CD4-positive, CD25-positive, alpha-beta regulatory T cell (primary cell): ENCODE results near the gene NACC1. TPM values are rescaled to one million over a fixed set of nuclear protein-coding genes. Genes with fewer than 3 reads are reported as not detected.
A peak's percentile ranks its signal among the peaks of the same experiment; 100 is the strongest.

Experiments used
- ATAC-seq, 2 donors: fragments of 150-1000 bp; cut with Tn5 transposase; one replicate each; pipeline ENCODE4 v1.10.0; 2021; ENCODE audit warnings: low read depth in 2 of 2, moderate number of reproducible peaks in 2 of 2, moderate library complexity in 1 of 2
- DNase-seq, 3 donors: peaks; one replicate each; pipeline versions ENCODE4 v3.0.0 to v3.0.0-alpha.2; 2012 to 2022; ENCODE audit warnings: mixed read lengths in 1 of 3
- H3K27ac ChIP-seq: one replicate; pipeline ENCODE4 v1.7.0; 2013; ENCODE audit warnings: mild to moderate bottlenecking, low read length; ENCODE audit not compliant: insufficient read depth, poor library complexity, severe bottlenecking
- H3K27me3 ChIP-seq: one replicate; pipeline ENCODE4 v1.7.0; 2013; ENCODE audit warnings: low read length; ENCODE audit not compliant: control insufficient read depth, insufficient read depth
- H3K36me3 ChIP-seq: one replicate; pipeline ENCODE4 v1.7.0; 2013; ENCODE audit warnings: mild to moderate bottlenecking, low read length, moderate library complexity; ENCODE audit not compliant: control insufficient read depth, insufficient read depth
- H3K4me1 ChIP-seq: 2 replicates; pipeline ENCODE4 v1.7.0; 2013; ENCODE audit warnings: mild to moderate bottlenecking, low read length; ENCODE audit not compliant: insufficient read depth, control insufficient read depth, poor library complexity, severe bottlenecking
- H3K4me3 ChIP-seq: one replicate; pipeline ENCODE4 v1.7.0; 2013; ENCODE audit warnings: low read depth, mild to moderate bottlenecking, low read length, moderate library complexity
- H3K9me3 ChIP-seq, 2 experiments: 1 replicate in 1 of 2; 2 replicates in 1 of 2; pipeline ENCODE4 v1.7.0; 2013; ENCODE audit warnings: low read length in 2 of 2, mild to moderate bottlenecking in 1 of 2, moderate library complexity in 1 of 2; ENCODE audit not compliant: control insufficient read depth in 2 of 2
- H3K27ac Mint-ChIP-seq, 3 donors: one replicate each; pipeline ENCODE4 v1.8.0; 2020 to 2022; ENCODE audit warnings: mild to moderate bottlenecking in 3 of 3, mixed read lengths in 3 of 3, moderate library complexity in 2 of 3
- H3K27me3 Mint-ChIP-seq: one replicate; pipeline ENCODE4 v1.8.0; 2022; ENCODE audit warnings: mild to moderate bottlenecking, mixed read lengths
- H3K36me3 Mint-ChIP-seq: one replicate; pipeline ENCODE4 v1.8.0; 2020; ENCODE audit warnings: mixed read lengths
- H3K4me1 Mint-ChIP-seq, 4 donors: one replicate each; pipeline ENCODE4 v1.8.0; 2020 to 2022; ENCODE audit warnings: mixed read lengths in 4 of 4, mild to moderate bottlenecking in 1 of 4
- H3K4me3 Mint-ChIP-seq, 4 donors: one replicate each; pipeline ENCODE4 v1.8.0; 2020 to 2022; ENCODE audit warnings: mild to moderate bottlenecking in 4 of 4, mixed read lengths in 4 of 4, moderate library complexity in 3 of 4
- H3K9me3 Mint-ChIP-seq, 7 donors: one replicate each; pipeline ENCODE4 v1.8.0; 2020 to 2022; ENCODE audit warnings: mixed read lengths in 7 of 7, mild to moderate bottlenecking in 3 of 7, moderate library complexity in 2 of 7
- polyA plus RNA-seq, 4 donors: library from polyadenylated mRNA; unstranded; fragments of 300-500 nt; fragmentation: Illumina TruSeq; gene quantifications; one replicate each; pipeline ENCODE4 v1.2.3, GENCODE V29; 2021
- total RNA-seq: library from RNA; stranded (reverse); gene quantifications from one replicate; pipeline ENCODE4 v1.2.3, GENCODE V29; 2022

The NACC1 gene
- total and polyA plus RNA-seq, 5 donors from 2014 or later = 0.71 to 25.4 (median 1.4) TPM

DNA sequence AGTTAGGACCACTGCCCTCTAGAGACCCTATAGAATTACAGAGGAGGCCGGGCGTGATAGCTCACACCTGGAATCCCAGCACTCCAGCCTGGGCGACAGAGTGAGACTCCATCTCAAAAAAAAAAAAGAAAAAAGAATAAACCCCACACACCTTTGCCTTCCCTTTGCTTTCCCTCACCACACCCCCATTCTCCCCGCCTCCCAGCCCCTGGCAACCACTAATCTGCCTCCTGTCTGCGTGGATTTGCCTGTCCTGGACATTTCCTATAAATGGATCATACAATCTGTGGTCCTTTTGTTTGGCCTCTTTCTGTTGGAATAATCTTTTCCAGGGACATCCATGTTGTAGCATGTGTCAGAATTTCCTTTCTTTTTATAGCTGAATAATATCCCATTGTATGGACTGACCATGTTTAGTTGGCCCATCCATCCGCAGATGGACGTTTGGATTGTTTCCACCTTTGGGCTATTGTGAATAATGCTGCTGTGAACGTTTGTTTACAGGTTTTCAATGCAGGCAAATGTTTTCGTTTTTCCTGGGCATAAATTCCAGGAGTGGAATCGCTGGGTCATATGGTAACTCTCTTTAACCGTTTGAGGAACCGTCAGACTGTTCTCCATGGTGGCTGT is 15.3 kb downstream of the NACC1 start:
- Histone ChIP-seq H3K9me3 (no peaks in the 10 kb centered on the region), H3K4me3 (no peak overlapping the region), H3K27me3 (no peaks in the 10 kb centered on the region), H3K36me3 (peaks cover 19% of the 10 kb centered on the region), H3K4me1 (peaks cover 20% of the 10 kb centered on the region), H3K27ac (no peak overlapping the region)
- DNase-seq (no peak), ATAC-seq (no peak)
- Mint-ChIP-seq H3K27ac (peak overlapping the region in 2 of 3 donors; percentile 83 to 92), H3K27me3 (no peaks in the 10 kb centered on the region), H3K9me3 (no peaks in the 10 kb centered on the region), H3K36me3 (peaks cover 8% of the 10 kb centered on the region), H3K4me1 (peaks cover 6 to 31% (median 19%) of the 10 kb centered on the region in 4 donors), H3K4me3 (peak overlapping the region in 1 of 4 donors; percentile 44)

GRCh38 chr19:13134626-13135025 is 16.6 kb downstream of the NACC1 start:
- peaks cover 6 to 24% (median 17%) of the 10 kb centered on the region in 4 donors for H3K4me1 Mint-ChIP-seq
- Histone ChIP-seq H3K9me3 (no peaks in the 10 kb centered on the region), H3K36me3 (peaks cover 24% of the 10 kb centered on the region), H3K4me3 (no peak overlapping the region), H3K4me1 (peaks cover 20% of the 10 kb centered on the region), H3K27me3 (no peaks in the 10 kb centered on the region), H3K27ac (no peak overlapping the region)
- ATAC-seq (no peak), DNase-seq (no peak)
- H3K27ac Mint-ChIP-seq = peak overlapping the region in 1 of 3 donors; percentile 60
- H3K27me3 Mint-ChIP-seq = no peaks in the 10 kb centered on the region
- peaks cover 8% of the 10 kb centered on the region for H3K36me3 Mint-ChIP-seq
- H3K9me3 Mint-ChIP-seq = no peaks in the 10 kb centered on the region
- no peak overlapping the region for H3K4me3 Mint-ChIP-seq

- H3K4me1 ChIP-seq = peaks cover 20% of the 10 kb centered on the region
- Mint-ChIP-seq H3K27me3 (no peaks in the 10 kb centered on the region), H3K4me1 (peaks cover 6 to 24% (median 17%) of the 10 kb centered on the region in 4 donors), H3K27ac (no peak overlapping the region), H3K4me3 (no peak overlapping the region), H3K36me3 (peaks cover 8% of the 10 kb centered on the region), H3K9me3 (no peaks in the 10 kb centered on the region)
- H3K4me3 ChIP-seq = no peak overlapping the region
- H3K27ac ChIP-seq = no peak overlapping the region
- DNase-seq (no peak), ATAC-seq (no peak)
- H3K9me3 ChIP-seq = no peaks in the 10 kb centered on the region
- H3K27me3 ChIP-seq = no peaks in the 10 kb centered on the region
- peaks cover 24% of the 10 kb centered on the region for H3K36me3 ChIP-seq
These were observed 17.3 kb downstream of the NACC1 start for GRCh38 chr19:13135068-13136062.

- Mint-ChIP-seq H3K4me3 (no peak overlapping the region), H3K27ac (no peak overlapping the region), H3K4me1 (peaks cover 5 to 14% (median 13%) of the 10 kb centered on the region in 4 donors), H3K36me3 (peaks cover 12% of the 10 kb centered on the region), H3K9me3 (no peaks in the 10 kb centered on the region), H3K27me3 (no peaks in the 10 kb centered on the region)
- Histone ChIP-seq H3K36me3 (peaks cover 24% of the 10 kb centered on the region), H3K4me3 (no peak overlapping the region), H3K4me1 (peaks cover 12% of the 10 kb centered on the region), H3K27me3 (no peaks in the 10 kb centered on the region), H3K27ac (no peak overlapping the region), H3K9me3 (no peaks in the 10 kb centered on the region)
- no peak for ATAC-seq
- DNase-seq = no peak
These were observed 19.3 kb downstream of the NACC1 start for GRCh38 chr19:13137290-13137794.

DNA sequence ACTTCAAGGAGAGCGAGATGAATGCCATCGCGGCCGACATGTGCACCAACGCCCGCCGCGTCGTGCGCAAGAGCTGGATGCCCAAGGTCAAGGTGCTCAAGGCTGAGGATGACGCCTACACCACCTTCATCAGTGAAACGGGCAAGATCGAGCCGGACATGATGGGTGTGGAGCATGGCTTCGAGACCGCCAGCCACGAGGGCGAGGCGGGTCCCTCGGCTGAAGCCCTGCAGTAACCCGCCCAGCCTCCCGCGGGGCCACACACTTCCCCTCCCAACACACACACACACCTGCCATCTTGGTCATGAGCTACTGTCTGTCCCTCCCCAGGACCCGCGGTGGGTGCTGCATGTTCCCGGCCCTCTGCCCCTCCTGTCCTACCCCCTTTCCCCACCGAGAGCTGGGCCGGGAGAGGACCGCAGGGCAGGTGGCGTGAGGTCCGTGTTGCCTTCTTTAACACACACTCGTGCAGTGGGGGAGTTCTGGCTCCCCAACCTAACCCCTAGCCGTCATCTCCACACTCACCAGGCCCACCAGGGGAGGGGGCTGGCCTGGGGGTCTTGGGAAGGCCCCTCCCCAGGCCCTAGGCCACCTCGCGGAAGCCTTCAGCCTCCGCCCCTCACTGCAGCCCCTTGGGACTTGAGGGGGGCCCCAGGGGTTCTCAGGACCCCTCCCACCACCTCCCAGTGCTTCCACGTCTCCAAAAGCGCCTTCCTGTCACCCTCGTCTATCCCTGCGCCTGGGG is 20.3 kb downstream of the NACC1 start:
- Mint-ChIP-seq H3K4me3 (no peak overlapping the region), H3K9me3 (no peaks in the 10 kb centered on the region), H3K36me3 (peaks cover 12% of the 10 kb centered on the region), H3K27ac (no peak overlapping the region), H3K4me1 (peaks cover 0 to 4% (median 4%) of the 10 kb centered on the region in 4 donors), H3K27me3 (no peaks in the 10 kb centered on the region)
- peaks cover 2% of the 10 kb centered on the region for H3K4me1 ChIP-seq
- no peak overlapping the region for H3K27ac ChIP-seq
- peaks cover 24% of the 10 kb centered on the region for H3K36me3 ChIP-seq
- DNase-seq (no peak), ATAC-seq (no peak)
- H3K27me3 ChIP-seq = no peaks in the 10 kb centered on the region
- no peak overlapping the region for H3K4me3 ChIP-seq
- no peaks in the 10 kb centered on the region for H3K9me3 ChIP-seq

DNA sequence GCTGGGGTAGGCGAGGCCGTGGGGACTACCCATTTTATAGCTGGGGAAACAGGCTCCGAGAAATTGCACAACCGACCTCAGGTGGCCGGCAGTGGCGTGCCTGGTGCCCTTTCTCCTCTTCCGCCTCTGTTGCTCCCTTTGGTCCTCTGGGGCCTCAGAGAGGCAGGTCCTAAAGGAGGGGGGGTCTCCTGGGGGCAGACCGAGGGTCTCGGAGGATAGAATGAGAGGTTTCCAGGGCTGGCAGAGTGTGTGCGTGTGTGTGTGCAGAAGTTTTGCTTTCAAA is 20.8 kb downstream of the NACC1 start:
- no peak overlapping the region for H3K27ac ChIP-seq

GRCh38 chr19:13139633-13140311 is 21.7 kb downstream of the NACC1 start:
- no peak overlapping the region for H3K27ac ChIP-seq
- H3K4me3 Mint-ChIP-seq = peak overlapping the region in 1 of 4 donors; percentile 38
- H3K27ac Mint-ChIP-seq = no peak overlapping the region
- H3K4me1 Mint-ChIP-seq = no peaks in the 10 kb centered on the region
- H3K4me1 ChIP-seq = no peaks in the 10 kb centered on the region
- ATAC-seq = no peak
- H3K4me3 ChIP-seq = no peak overlapping the region
- H3K36me3 Mint-ChIP-seq = peaks cover 12% of the 10 kb centered on the region
- no peaks in the 10 kb centered on the region for H3K9me3 ChIP-seq
- H3K9me3 Mint-ChIP-seq = no peaks in the 10 kb centered on the region
- no peaks in the 10 kb centered on the region for H3K27me3 Mint-ChIP-seq
- DNase-seq = no peak
- H3K36me3 ChIP-seq = peaks cover 33% of the 10 kb centered on the region
- no peaks in the 10 kb centered on the region for H3K27me3 ChIP-seq

More for the DNA sequence above, 20.8 kb downstream of the NACC1 start:
- no peaks in the 10 kb centered on the region for H3K9me3 Mint-ChIP-seq
- Histone ChIP-seq H3K4me1 (no peaks in the 10 kb centered on the region), H3K9me3 (no peaks in the 10 kb centered on the region), H3K27me3 (no peaks in the 10 kb centered on the region), H3K36me3 (peaks cover 24% of the 10 kb centered on the region), H3K4me3 (no peak overlapping the region)
- H3K27me3 Mint-ChIP-seq = no peaks in the 10 kb centered on the region
- no peak overlapping the region for H3K27ac Mint-ChIP-seq
- no peak for DNase-seq
- ATAC-seq = no peak
- H3K4me1 Mint-ChIP-seq = no peaks in the 10 kb centered on the region
- H3K4me3 Mint-ChIP-seq = no peak overlapping the region
- H3K36me3 Mint-ChIP-seq = peaks cover 12% of the 10 kb centered on the region
